A549 (cell line): ENCODE measurements around the gene PRSS36.
A peak's percentile ranks its signal among the peaks of the same experiment; 100 is the strongest.

ENCODE experiments used
- BHLHE40 ChIP-seq: IDR thresholded peaks from 2 replicates; pipeline ENCODE4 v1.6.1; 2012; ENCODE audit warnings: low read depth, low read length, inconsistent platforms
- CBX2 ChIP-seq: fragments of 200-600 bp; sonication (generic); IDR thresholded peaks from 2 replicates; pipeline ENCODE4 v1.6.1; 2016; ENCODE audit warnings: low read depth, mild to moderate bottlenecking, borderline replicate concordance
- CEBPB ChIP-seq, 2 experiments: fragments of >200 bp in 1 of 2; sonication (Bioruptor Twin) in 1 of 2; formaldehyde crosslinking in 1 of 2; IDR thresholded peaks; 2 replicates each; pipeline ENCODE4 v1.6.1; 2012 to 2016
- CTCF ChIP-seq: fragments of >200 bp; sonication (Bioruptor Twin); formaldehyde crosslinking; IDR thresholded peaks from 3 replicates; pipeline ENCODE4 v1.5.1; 2016
- EP300 ChIP-seq, 2 experiments: fragments of >200 bp; sonication (Bioruptor Twin); formaldehyde crosslinking; IDR thresholded peaks; 2 replicates in 1 of 2; 3 replicates in 1 of 2; pipeline ENCODE4 v1.6.1; 2016 to 2017
- ESRRA ChIP-seq: fragments of 150-350 bp; IDR thresholded peaks from 2 replicates; pipeline ENCODE4 v1.6.1; 2014; ENCODE audit warnings: mild to moderate bottlenecking, low read length, borderline replicate concordance
- HOXB13 ChIP-seq: fragments of 250-450 bp; sonication (Bioruptor Pico); IDR thresholded peaks from 2 replicates; pipeline ENCODE4 v1.5.0; 2020; ENCODE audit warnings: low read depth, mild to moderate bottlenecking, moderate library complexity
- JUNB ChIP-seq: fragments of >200 bp; sonication (Bioruptor Twin); formaldehyde crosslinking; IDR thresholded peaks from 2 replicates; pipeline ENCODE4 v1.6.1; 2016
- MAZ ChIP-seq: fragments of 150-350 bp; IDR thresholded peaks from 2 replicates; pipeline ENCODE4 v1.6.1; 2014; ENCODE audit warnings: antibody characterized with exemption, low read depth, low read length, borderline replicate concordance
- NR3C1 ChIP-seq: fragments of >200 bp; sonication (Bioruptor Twin); formaldehyde crosslinking; IDR thresholded peaks from 3 replicates; pipeline ENCODE4 v1.6.1; 2017
- PBX3 ChIP-seq: IDR thresholded peaks from 2 replicates; pipeline ENCODE4 v1.6.1; 2012
- POLR2A ChIP-seq: IDR thresholded peaks from 2 replicates; pipeline ENCODE4 v1.6.1; 2012; ENCODE audit warnings: mild to moderate bottlenecking, low read length
- RAD21 ChIP-seq, 2 experiments: fragments of >200 bp in 1 of 2; sonication (Bioruptor Twin) in 1 of 2; formaldehyde crosslinking in 1 of 2; IDR thresholded peaks in 1 of 2; conservative IDR thresholded peaks in 1 of 2; 2 replicates in 1 of 2; 3 replicates in 1 of 2; pipeline ENCODE4 v1.6.1; 2012 to 2018; ENCODE audit warnings: inconsistent platforms in 1 of 2
- RCOR1 ChIP-seq: fragments of 150-350 bp; IDR thresholded peaks from 2 replicates; pipeline ENCODE4 v1.6.1; 2014; ENCODE audit warnings: antibody characterized with exemption, low read length, low read depth

DNA sequence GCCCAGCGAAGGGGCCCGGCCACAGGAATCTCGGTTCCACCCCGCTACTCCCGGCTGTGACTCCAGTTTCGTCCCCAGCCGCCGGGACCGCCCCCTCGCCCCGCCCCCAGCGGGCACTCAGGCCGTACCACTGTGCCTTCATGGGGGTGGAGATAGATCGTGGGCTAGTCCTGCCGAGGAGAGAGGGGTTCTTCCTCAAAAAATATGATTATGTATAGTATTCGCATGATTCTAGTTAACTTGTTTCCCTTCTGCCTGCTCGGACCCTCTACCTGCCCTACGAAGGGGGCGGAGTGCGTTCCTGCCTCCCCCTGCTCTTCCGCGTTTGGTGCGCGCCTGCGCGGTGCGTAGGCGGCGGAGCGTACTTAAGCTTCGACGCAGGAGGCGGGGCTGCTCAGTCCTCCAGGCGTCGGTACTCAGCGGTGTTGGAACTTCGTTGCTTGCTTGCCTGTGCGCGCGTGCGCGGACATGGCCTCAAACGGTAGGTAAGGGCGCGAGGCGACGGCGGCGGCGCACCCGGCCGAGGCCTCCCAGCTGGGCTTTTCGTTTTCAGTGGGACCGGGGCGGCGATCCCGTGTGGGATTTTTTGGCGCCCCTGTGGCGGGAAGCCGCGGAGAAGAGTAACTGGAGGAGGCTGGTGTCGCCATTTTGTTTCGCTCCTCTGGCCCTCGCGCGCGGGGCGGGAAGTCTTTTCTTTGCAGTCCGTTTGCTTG, 30.0 kb upstream of the PRSS36 start, which contains the start of gene FUS:
- TF ChIP-seq CBX2 (no peak; the same call in 1 of the 2 replicates), CTCF (no peak), PBX3 (peak; percentile 84; the same call in 1 of the 2 replicates), RCOR1 (no peak), RAD21 (conservative IDR thresholded peaks at IDR 0.05 in 1 of 2, IDR thresholded peaks at IDR 0.05 in 1 of 2) (no peak), JUNB (no peak), HOXB13 (CRISPR knock-in tag) (no peak), POLR2A (peak; percentile 100), BHLHE40 (peak; percentile 90), CEBPB (IDR thresholded peaks at IDR 0.05) (peak in 1 of 2 experiments; percentile 3; a peak in 1 of 4 replicates), ESRRA (no peak), NR3C1 (no peak), EP300 (IDR thresholded peaks at IDR 0.05) (no peak), MAZ (no peak; the same call in 1 of the 2 replicates)
